Stimulated activated CD4-positive, alpha-beta T cell treated with anti-CD3 and anti-CD28 coated beads, Interleukin-1b, Interleukin-23, amount 100 ng/mL, for 1 hour (primary cell): Measurements from ENCODE around the gene TMEM236.
A peak's percentile ranks its signal among the peaks of the same experiment; 100 is the strongest.

Experiments
- DNase-seq, 2 donors: peaks; one replicate each; pipeline ENCODE4 v3.0.0-alpha.2; 2020; ENCODE audit warnings: low read depth in 2 of 2

The TMEM236 gene

DNA sequence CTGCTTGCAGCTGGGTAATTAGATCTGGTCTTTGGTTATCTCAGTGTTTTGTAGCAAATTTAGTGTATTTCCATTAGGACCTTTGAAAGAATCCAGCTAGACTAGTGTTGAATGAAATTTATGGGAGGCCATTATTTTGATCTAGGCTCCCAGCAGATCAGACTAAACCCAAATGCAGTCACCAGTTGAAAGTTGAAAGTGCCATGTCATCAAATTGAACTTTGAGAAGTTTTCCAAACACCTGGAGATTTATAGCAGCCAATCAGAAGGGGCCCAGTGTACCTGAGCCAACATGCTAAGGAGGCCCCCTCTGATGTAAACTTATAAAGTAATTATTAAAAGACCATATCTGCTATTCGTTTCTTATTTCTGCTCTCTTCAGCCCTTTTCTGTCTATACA, 11.3 kb upstream of the TMEM236 start:
- no peak for DNase-seq

DNA sequence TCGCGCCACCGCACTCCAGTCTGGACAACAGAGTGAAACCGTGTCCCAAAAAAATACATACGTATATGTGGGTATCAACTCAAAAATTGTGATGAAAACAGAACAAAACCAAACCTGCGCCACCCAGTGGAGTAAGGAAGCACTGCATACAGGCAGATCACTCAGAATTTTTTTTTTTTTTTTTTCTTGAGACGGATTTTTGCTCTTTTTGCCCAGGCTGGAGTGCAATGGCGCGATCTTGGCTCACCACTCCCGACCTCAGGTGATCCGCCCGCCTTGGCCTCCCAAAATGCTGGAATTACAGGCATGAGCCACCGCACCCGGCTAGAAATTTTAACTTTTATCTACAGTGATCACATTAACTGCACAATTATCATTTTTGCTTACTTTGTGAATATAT, 9.1 kb upstream of the TMEM236 start:
- DNase-seq, result peak; percentile 29 to 48

DNA sequence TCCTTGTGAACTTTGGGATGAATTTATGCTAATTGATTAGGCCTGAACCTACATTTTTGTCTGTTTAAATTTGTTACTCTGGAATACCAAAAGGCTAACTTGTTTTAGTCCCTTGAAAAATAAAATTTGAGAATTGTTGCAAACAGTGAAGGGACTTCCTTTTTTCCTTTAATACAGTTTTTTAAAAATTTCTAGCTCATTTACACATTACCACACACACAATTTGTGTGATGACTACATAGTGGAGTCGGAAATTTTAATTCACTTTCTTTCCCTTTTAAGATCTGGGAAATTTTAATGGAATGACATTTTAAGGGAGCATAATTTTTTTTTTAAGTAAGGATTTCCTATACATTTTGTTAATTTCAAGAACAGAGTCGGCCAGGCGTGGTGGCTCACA, 8.6 kb upstream of the TMEM236 start:
- no peak for DNase-seq

DNA sequence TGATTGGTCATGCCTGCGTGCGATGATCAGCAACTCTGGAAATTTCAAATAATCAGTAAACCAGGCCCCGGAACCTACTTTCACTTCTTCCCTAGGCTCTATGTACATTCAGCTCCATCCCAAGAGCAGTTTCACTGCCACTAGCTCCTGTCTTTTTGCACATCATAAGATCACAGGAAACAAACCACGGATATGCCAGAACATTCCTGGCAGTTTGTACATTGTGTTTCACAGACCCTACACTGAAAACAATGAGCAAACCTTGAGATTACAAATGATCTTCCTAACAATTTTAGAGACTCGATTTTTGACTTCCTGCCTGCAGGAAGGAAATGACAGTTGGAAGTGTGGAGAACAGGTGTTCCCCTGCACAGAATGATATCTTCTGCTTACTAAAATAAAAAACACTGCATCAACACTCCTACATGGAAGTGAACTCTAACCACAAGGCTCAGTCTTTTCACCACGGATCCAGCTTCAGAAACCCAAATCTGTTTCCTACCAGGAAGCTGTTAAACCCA, 7.6 kb upstream of the TMEM236 start:
- DNase-seq, result no peak

DNA sequence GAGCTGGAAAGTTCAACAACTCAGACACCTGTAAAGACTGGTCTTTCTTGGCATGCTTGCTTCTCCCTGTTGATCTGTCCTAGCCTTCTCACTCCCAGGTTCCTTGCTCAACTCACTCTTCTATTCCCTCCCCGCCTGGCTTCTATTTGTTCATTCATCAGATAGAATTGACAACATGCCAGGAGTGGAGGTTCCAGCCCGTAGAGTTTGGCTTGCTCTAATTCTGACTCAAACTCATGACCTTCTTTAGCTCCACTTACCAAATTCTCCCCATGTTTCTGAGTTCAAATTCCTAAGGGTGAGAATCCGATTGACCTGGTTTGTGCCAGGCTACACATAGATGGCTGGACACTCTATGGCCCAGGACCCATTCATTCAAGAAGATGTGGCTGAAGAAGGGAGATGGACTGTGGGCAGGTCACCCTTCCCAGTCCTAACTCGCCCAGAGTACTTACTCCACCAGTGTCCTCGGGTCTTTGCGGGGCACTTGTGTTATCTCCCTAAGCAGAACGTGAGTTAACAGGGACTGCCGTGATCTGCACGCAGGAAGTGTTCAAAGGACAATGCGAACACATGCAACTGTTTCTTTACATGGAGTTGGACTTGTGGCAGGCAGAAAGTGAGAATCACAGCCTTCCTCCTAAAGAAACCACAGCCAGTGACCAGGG, 4.0 kb upstream of the TMEM236 start:
- DNase-seq, result no peak

DNA sequence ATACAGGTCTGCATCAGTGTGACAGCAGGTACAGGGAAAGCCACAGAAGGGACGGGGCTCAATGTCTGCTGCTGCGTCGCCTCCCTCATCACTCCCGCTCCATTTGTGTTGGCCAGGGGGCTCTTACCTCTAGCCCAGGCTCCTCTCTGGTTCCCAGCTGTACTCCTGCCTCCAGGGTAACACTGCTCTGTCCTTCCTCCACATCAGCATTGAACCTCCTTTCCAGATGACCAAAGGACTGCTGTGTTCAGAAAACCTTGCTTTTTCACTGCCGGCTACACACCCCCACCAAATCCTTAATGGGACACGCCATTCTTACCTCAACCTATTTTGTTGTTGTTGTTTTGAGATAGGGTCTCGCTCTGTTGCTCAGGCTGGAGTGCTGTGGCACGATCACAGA, 2.1 kb upstream of the TMEM236 start:
- no peak for DNase-seq

DNA sequence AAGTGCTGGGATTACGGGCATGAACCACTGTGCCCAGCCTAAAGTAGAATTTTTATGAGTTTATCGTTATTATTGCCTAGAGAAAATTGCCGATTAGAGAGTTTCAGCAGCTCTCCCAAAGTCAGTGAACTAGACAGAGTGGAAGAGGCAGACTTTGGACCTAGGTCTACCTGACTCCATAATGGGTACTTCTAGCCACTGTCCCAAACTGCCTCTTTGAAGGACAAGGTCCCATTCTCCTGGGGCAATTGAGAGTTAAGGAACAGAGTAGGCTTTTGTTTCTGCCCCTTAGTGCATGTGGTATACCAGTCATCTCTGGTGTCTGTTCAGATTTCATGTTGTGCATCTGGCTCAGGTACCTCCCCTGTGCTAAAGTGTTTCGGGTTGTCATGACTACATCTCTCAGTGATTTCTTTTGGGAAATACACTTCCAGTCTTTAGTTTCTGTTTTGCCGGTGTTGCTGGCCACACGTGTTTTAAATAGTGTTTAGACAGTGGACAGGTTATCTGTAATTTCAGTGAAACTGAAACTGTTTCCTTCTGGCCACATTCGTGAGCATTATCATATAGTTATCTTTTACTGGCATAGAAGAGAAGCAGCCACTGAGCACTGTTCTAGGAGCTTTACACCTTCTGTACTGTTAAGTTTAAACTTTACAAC, 4.7 kb downstream of the TMEM236 start:
- no peak for DNase-seq

DNA sequence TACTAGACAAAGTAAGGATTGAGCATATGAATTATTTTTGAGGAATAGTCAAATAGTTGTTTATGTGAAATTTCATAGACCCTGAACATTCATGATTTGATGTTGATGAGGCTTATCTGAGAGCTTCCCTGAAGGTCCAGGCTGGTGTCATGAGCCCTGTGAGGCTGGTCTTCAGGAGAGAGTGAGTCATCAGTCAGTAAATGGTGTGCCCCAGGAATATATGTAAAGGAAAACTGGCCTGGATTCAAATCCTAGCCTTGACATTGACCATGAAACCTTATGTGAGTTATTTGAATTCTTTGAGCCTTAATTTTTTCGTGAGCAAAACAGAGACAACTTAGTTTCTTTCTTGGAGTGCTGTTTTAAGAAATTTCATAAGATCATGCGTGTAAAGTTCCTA, 6.2 kb downstream of the TMEM236 start:
- DNase-seq, result no peak

DNA sequence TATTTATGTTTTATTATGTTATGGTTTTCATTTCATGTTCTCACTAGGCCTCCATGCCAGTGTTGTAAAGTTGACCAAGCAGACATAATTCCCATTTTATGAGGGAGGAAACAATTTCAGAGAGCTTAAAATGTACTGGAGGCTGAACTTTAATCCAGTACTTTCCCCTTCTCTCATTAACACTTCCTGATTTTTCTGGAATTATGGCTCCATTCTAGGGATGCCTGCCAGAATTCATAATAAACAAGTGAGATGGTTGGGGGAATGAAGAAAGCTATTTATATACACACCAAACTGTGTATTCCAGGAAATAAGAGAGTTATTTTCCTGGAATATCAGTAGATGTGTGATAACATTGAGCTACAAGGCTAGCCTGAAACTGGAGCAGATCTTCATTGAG, 6.9 kb downstream of the TMEM236 start:
- DNase-seq, result no peak

DNA sequence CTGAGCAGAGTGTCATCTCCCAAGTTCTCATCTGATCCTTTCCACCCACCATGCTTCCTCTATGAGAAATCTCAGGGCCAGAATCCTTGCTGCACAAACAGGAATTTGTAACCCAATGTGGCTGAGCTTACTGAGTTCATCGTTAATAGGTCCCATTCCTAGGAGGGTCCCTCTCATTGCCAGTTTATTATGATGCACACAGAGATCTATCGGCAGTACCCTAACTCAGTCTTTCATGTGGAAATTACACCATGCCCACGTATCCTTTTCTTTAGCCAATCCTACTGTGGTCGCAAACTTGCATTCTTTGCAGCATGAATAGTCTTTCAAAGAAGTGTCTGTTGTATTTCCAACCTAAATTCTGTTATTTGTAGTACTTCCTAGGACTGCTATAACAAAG, 12.1 kb downstream of the TMEM236 start:
- DNase-seq, result no peak

DNA sequence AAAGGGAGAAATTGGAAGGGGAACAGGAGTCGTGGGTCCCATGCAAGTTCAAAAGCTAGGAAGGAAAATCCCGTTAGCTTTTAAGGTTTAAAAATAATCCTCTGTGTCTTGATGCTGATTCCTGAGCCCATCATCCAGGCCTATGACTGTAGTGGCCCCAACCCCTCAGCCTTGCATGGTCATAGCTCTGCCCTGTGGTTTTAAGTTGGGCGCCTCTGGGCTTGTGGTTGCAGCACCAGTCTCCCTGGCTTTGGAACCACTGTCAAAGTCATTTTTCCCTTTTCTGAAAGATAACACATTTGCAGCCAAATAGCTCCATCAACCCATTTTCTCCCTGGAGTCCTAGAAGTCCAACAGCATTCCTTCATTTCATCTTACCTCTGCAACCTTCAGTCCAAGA, 13.6 kb downstream of the TMEM236 start:
- no peak for DNase-seq

DNA sequence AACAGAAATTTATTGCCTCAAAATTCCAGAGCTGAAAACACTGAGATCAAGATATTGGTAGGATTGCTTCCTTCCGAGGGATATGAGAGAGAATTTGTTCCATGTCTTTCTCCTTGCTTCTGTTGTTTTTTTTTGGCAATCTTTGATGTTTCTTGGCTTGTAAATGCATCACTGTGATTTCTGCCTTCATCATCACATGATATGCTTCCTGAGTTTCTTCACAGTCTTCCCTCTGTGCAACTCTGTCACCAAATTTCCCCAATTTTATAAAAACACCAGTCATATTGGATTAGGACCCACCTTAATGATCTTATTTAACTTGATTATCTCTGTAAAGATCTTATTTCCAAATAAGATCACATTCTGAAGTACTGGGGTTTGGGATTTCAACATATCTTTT, 14.7 kb downstream of the TMEM236 start:
- no peak for DNase-seq

DNA sequence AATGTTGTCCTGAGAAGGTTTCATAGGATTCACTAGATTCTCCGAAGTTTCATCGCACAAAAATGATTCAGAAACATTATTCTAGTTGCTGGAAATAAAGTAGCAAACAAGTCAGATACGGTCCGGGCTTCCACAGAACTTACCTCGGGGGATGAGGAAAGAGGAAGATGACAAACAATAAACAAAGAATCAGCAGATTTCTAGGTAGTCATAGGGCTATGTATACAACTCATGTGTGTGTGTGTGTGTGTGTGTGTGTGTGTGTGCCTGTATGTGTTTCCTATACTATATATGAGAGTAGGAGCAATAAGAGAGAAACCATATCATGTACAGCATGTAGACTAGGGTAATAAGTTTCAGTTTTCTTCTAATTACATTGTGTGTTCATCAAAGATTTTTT, 16.5 kb downstream of the TMEM236 start:
- no peak for DNase-seq

DNA sequence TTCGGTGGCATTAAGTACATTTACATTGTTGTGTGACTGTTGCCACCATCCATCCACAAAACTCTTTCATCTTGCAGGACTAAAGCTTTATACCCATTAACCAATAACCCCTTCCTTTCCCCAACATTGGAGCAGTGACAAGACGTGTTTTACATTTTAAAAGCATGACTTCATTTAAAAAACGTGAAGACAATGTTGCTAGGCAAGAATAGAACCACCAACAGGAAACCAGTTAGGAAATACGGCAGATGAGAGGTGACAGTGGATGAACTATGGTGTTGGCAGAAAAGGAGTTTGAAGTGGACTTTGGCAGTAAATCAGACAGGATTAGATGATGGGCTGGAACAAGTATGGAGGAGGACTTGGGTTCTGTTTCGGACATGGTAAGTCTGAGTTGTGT, 17.0 kb downstream of the TMEM236 start:
- no peak for DNase-seq

DNA sequence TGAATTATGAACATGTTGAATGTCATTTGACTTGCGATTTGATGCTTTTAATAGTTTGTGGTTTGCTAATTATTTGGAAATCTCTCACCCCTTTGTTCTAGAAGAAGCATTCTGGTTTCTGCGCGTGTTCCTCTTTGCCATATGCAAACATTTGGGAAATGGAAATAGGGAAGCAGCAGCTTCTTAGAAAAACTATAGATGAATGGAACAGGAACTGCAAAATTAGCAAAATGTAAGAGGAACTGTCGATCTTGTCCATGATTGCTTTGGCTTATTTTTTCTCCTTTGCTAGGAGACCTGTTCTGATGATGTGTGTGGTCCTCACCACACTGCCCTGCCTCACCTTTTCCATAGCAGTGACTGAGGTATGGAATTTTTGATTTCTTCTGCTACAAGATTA, 19.0 kb downstream of the TMEM236 start:
- DNase-seq, result no peak

DNA sequence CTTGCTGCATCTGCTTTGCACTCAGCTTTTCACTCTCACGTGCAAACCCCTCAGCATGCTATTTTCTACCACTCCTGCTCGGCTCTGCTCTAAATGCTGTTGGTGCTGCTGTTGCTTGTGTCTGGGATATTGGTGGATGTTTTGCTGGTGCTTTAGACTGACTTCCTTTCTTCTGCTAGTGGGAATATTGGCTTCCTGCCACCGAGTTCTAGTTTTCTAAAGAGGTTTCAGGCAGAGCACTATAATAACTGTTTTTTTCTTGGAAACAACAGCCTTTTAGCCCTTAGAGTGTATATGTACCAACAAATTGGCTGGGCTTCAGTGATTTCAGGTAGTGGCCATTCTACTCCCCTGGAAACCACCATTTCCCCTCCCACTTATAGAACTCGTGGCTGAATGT, 27.8 kb downstream of the TMEM236 start:
- no peak for DNase-seq

DNA sequence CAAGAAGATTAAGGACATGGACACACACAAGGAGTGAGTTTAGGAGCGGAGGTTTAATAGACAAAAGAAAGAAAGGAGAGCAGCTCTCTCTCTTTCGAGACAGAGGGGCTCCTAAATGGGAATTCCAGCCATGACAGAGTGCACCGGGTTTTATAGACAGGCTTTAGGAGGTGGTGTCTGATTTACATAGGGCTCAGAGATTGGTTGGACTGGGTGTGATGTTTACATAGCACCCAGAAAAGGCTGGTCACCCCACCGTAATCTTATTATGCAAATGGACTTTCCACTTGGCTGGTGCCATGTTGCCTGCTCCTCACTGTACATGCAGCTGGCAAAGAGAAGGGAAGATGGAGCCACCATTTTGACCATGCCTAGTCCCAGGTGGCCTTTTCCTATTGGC, 28.7 kb downstream of the TMEM236 start:
- DNase-seq, result no peak

DNA sequence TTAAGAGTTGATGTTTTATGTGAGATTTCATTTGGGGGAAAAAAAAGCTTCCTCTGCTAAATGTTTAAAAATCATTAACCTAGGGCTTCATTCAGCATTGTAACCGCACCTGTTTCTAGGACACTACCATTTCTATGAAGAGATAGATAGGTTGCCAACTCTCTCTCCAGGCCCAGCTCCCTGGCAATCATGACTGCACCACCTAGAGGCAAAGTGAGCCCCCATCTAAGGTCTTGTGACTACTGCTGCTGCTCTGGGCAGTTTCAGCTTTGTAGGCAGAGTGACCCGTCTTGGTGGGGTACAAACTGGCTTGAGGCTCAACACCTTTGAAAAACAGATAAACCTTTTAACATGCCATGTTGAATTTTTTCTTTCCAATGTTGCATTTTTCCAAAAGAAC, 29.9 kb downstream of the TMEM236 start:
- no peak for DNase-seq

DNA sequence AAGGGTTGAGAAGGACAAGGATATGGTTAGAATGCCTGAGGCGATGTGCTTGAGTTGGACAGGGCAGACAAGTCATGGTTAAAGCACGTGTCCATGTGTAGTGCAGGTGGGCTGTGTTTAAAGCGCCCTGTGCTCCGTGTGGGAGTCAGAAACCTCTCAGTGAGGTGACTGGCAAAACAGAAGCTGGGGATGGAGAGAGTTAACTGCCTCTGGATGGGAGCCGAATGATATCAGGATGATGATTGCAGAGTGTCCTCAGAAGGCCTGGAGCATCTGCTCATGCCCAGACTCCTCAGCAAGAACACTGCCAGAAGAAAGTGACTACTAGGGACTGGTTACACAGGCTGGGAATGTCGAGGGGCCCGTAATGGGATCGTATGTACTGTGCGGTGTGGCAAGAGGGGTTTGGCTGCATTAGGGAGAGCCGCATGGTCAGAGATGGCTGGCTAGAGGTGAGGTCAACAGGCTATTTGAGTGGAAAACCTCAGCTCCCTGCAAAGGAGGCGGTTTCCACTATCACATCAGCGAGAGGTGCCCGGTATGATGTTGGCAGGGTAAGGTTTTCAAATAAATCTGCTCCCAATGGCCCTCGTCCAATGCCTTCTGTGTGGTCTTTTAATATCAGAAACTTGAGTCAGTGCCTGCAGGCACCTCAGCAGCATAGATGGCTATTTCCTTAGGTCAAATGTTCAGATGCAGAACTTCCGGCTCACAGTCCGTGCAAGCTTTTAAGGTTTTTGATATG, 31.1 kb downstream of the TMEM236 start:
- no peak for DNase-seq

DNA sequence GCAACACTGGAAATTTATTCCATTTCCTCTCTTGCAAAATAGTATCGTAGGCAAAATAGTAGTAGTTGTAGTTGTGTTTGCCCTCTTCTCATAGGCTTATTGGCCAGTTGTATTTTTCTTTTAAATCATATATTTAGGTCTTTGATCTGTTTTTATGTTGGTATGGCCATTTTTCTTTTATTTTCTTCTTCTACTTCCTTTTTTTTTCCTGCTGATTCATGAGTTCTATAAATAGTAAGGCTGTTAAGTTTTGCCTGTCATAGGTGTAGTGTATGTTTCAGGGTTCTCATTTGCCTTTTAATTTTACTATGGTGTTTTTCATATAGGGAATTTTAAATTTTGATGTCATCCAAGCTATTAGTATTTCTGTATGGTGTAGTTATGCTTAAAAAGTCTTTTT, 31.8 kb downstream of the TMEM236 start:
- DNase-seq, result no peak

DNA sequence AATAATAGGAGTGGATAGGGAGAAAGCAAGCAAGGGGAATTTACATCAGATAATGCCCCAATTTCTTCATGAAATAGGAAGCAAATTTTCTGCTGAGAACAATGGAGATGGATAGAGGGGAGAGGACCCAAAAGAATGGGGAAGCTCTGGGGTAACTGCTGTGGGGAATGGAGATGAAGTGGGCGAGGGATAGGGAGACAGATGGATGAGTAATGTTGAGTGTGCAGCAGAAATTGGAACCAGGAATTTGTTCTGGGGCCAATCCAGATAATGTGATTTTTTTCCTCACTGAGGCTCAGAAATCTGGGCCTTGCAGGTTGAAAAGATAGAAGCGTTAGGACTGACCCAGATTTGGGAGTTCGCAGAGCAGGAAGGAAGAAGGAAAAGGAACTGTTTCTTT, 32.7 kb downstream of the TMEM236 start:
- DNase-seq, result no peak

DNA sequence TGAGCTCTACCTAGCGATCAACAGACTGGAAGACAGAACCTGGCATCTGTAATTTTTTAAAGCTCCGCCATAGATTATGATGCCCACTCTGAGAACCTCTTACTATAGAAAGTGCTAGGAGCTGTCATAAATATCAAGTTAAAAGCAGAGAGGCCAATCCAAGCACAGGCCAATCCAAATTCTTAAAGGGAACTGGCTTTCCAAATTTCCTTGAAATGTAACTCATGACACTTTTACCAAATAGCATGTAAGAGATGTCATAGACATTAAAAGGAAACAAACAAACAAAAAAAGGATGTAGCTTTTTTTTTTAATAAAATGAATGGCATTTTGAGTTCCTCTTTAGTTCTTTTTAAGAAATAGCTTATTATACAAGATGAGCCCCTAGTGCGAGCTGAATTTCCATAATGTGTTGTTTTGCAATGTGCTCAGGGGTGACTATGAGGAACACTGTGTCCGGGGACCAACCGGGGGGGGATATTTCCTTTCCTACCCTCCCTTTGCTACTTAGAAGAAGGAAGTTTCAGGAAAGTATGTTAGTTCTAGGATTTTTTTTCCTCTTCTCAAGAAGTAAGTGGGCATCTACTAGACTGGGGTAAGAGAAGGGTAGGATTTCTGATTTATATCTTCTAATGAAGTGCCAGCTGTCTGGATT, 33.4 kb downstream of the TMEM236 start:
- DNase-seq, result no peak
